NB4 (cell line): ENCODE measurements around the gene PGA5.
"Not testable (repeated sequence)": the region's sequence is repeated elsewhere in the genome, so short reads cannot be mapped to it uniquely, and the experiment has no call there.

Source experiments
- CTCF ChIP-seq: IDR thresholded peaks from one replicate; pipeline ENCODE4 v1.5.1; 2012; ENCODE audit warnings: low read depth, low read length
- POLR2A ChIP-seq: IDR thresholded peaks from 2 replicates; pipeline ENCODE4 v1.6.1; 2011; ENCODE audit warnings: mild to moderate bottlenecking; ENCODE audit not compliant: insufficient read length; ENCODE audit errors: extremely low read depth
- TF ChIP-seq, protein P1 (sequence below): IDR thresholded peaks from 2 replicates; pipeline ENCODE4 v1.6.1; 2011; ENCODE audit warnings: low read depth, low read length

- not testable (repeated sequence) for TF ChIP-seq CTCF, POLR2A
- TF ChIP-seq, protein P1, sequence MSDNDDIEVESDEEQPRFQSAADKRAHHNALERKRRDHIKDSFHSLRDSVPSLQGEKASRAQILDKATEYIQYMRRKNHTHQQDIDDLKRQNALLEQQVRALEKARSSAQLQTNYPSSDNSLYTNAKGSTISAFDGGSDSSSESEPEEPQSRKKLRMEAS = not testable (repeated sequence)
Measured at GRCh38 chr11:61231585-61231984, 9.4 kb upstream of the PGA5 start.
